HCT116 (cell line): Measurements from ENCODE around the gene ATP1A4. TPM values are rescaled to one million over a fixed set of nuclear protein-coding genes. Genes with fewer than 3 reads are reported as not detected.

ENCODE experiments used
- ATAC-seq: fragments of 200-7000 bp; cut with Tn5 transposase; 2 replicates; pipeline ENCODE4 v1.9.1; 2020; ENCODE audit warnings: mild to moderate bottlenecking, moderate library complexity
- BruUV-seq: library from RNA; stranded (reverse); fragments of 400-500 nt; replicated peaks from 2 replicates; lab custom pipeline; 2021; lab: Mats Ljungman, UMichigan
- CTCF ChIA-PET: fragments of 300-600 bp; sonication (Branson Sonifier 250); formaldehyde crosslinking; loops from one replicate; lab custom pipeline; 2021; ENCODE audit warnings: antibody characterized with exemption; lab: Charles Lee
- POLR2A ChIA-PET: fragments of 300-600, 350-600 bp; sonication (Branson Sonifier 250); formaldehyde crosslinking; loops from one replicate; lab custom pipeline; 2021; ENCODE audit warnings: antibody characterized with exemption; lab: Charles Lee
- RAD21 ChIA-PET, 2 experiments: fragments of 300-600 bp; sonication (Branson Sonifier 250); formaldehyde crosslinking; loops; one replicate each; lab custom pipeline; 2023; ENCODE audit warnings: low total read pairs in 2 of 2; ENCODE audit not compliant: uncharacterized antibody in 2 of 2, unreplicated experiment in 2 of 2, low non-redundant PET in 1 of 2; lab: Charles Lee
- DNase-seq: peaks from one replicate; pipeline ENCODE4 v3.0.0-alpha.2; 2010; ENCODE audit warnings: low read depth, low spot score
- H2AFZ ChIP-seq: fragments of 200-600 bp; shearing (Covaris generic), sonication (generic); 2 replicates; pipeline ENCODE4 v1.6.1; 2017; ENCODE audit warnings: low read depth, mixed run types, mixed read lengths, antibody characterized with exemption, low read length; ENCODE audit not compliant: poor library complexity, severe bottlenecking
- H3K27ac ChIP-seq: 2 replicates; pipeline ENCODE4 v1.5.1; 2012; ENCODE audit warnings: low read depth, low read length
- H3K27me3 ChIP-seq: fragments of 200-600 bp; sonication (generic); 2 replicates; pipeline ENCODE4 v1.6.1; 2016; ENCODE audit warnings: mixed run types, low read length, mixed read lengths; ENCODE audit not compliant: insufficient read depth
- H3K36me3 ChIP-seq, 2 experiments: fragments of 200-500 bp in 1 of 2; fragments of 200-600 bp in 1 of 2; sonication (Bioruptor generic) in 1 of 2; sonication (generic) in 1 of 2; 2 replicates each; pipeline versions ENCODE4 v1.5.1 to v1.6.1; 2014 to 2016; ENCODE audit warnings: low read length in 2 of 2, inconsistent platforms in 1 of 2, mixed read lengths in 1 of 2, mixed run types in 1 of 2; ENCODE audit not compliant: insufficient read depth in 2 of 2, control insufficient read depth in 1 of 2
- H3K4me1 ChIP-seq, 2 experiments: fragments of 200-600 bp in 1 of 2; sonication (generic) in 1 of 2; 2 replicates each; pipeline versions ENCODE4 v1.5.1 to v1.6.1; 2012 to 2017; ENCODE audit warnings: low read length in 2 of 2, inconsistent platforms in 1 of 2, mild to moderate bottlenecking in 1 of 2, mixed read lengths in 1 of 2, mixed run types in 1 of 2, moderate library complexity in 1 of 2; ENCODE audit not compliant: insufficient read depth in 2 of 2, control insufficient read depth in 1 of 2
- H3K4me2 ChIP-seq: fragments of 200-600 bp; sonication (generic); 2 replicates; pipeline ENCODE4 v1.6.1; 2017; ENCODE audit warnings: mixed run types, low read length, mixed read lengths
- H3K4me3 ChIP-seq, 2 experiments: fragments of 200-600 bp in 1 of 2; sonication (generic) in 1 of 2; replicated peaks in 1 of 2; 2 replicates each; pipeline ENCODE4 v1.5.1; 2011 to 2016; ENCODE audit warnings: low read length in 2 of 2, control low read depth in 1 of 2, low read depth in 1 of 2, mild to moderate bottlenecking in 1 of 2, mixed read lengths in 1 of 2, mixed run types in 1 of 2
- H3K79me2 ChIP-seq: fragments of 200-600 bp; sonication (generic); 2 replicates; pipeline ENCODE4 v1.6.1; 2017; ENCODE audit warnings: mild to moderate bottlenecking, mixed run types, low read length, moderate library complexity, mixed read lengths; ENCODE audit not compliant: insufficient read depth
- H3K9ac ChIP-seq: fragments of 200-600 bp; sonication (generic); 2 replicates; pipeline ENCODE4 v1.6.1; 2016; ENCODE audit warnings: low read length, mixed read lengths
- H3K9me2 ChIP-seq: fragments of 200-600 bp; sonication (generic), shearing (Covaris generic); 2 replicates; pipeline ENCODE4 v1.6.1; 2017; ENCODE audit warnings: mixed run types, mild to moderate bottlenecking, moderate library complexity; ENCODE audit not compliant: insufficient read depth
- H3K9me3 ChIP-seq, 2 experiments: fragments of 200-500 bp in 1 of 2; fragments of 200-600 bp in 1 of 2; sonication (Bioruptor generic) in 1 of 2; sonication (generic) in 1 of 2; 2 replicates each; pipeline ENCODE4 v1.6.1; 2014 to 2017; ENCODE audit warnings: low read length in 2 of 2, mixed read lengths in 2 of 2, inconsistent platforms in 1 of 2, low read depth in 1 of 2, mild to moderate bottlenecking in 1 of 2, mixed run types in 1 of 2, moderate library complexity in 1 of 2; ENCODE audit not compliant: control insufficient read depth in 1 of 2, insufficient read depth in 1 of 2
- H4K20me1 ChIP-seq: fragments of 200-600 bp; sonication (generic), shearing (Covaris generic); 2 replicates; pipeline ENCODE4 v1.6.1; 2017; ENCODE audit warnings: mixed run types, mild to moderate bottlenecking, moderate library complexity; ENCODE audit not compliant: insufficient read depth
- CBX3 ChIP-seq: IDR thresholded peaks from 2 replicates; pipeline ENCODE4 v1.6.1; 2012; ENCODE audit warnings: low read depth
- CEBPB ChIP-seq: IDR thresholded peaks from 2 replicates; pipeline ENCODE4 v1.6.1; 2012; ENCODE audit warnings: low read depth
- EGR1 ChIP-seq: IDR thresholded peaks from 2 replicates; pipeline ENCODE4 v1.6.1; 2012; ENCODE audit warnings: low read depth
- ELF1 ChIP-seq: IDR thresholded peaks from 2 replicates; pipeline ENCODE4 v1.6.1; 2012; ENCODE audit warnings: low read depth, borderline replicate concordance
- EZH2 ChIP-seq: fragments of 200-600 bp; sonication (generic); IDR thresholded peaks from 2 replicates; pipeline ENCODE4 v1.6.1; 2017; ENCODE audit warnings: antibody characterized with exemption, mixed run types
- EZH2phosphoT487 ChIP-seq: fragments of 200-600 bp; IDR thresholded peaks from 2 replicates; pipeline ENCODE4 v1.6.1; 2018; ENCODE audit warnings: antibody characterized with exemption, borderline replicate concordance
- FOSL1 ChIP-seq: IDR thresholded peaks from 2 replicates; pipeline ENCODE4 v1.6.1; 2012; ENCODE audit warnings: low read depth
- JUND ChIP-seq: IDR thresholded peaks from 2 replicates; pipeline ENCODE4 v1.6.1; 2012
- POLR2A ChIP-seq: IDR thresholded peaks from 2 replicates; pipeline ENCODE4 v1.7.0; 2011; ENCODE audit warnings: borderline replicate concordance; ENCODE audit not compliant: insufficient read depth, insufficient read length; ENCODE audit errors: extremely low read depth
- POLR2AphosphoS5 ChIP-seq: IDR thresholded peaks from 2 replicates; pipeline ENCODE4 v1.6.1; 2011; ENCODE audit warnings: mild to moderate bottlenecking, low read depth, low read length, moderate library complexity
- SIN3A ChIP-seq: IDR thresholded peaks from 2 replicates; pipeline ENCODE4 v1.6.1; 2012; ENCODE audit warnings: low read depth
- SP1 ChIP-seq: IDR thresholded peaks from 2 replicates; pipeline ENCODE4 v1.6.1; 2012; ENCODE audit warnings: low read depth
- SRF ChIP-seq: IDR thresholded peaks from 2 replicates; pipeline ENCODE4 v1.6.1; 2012; ENCODE audit warnings: low read depth
- TCF7L2 ChIP-seq: IDR thresholded peaks from 2 replicates; pipeline ENCODE4 v1.7.0; 2011; ENCODE audit warnings: borderline replicate concordance, inconsistent platforms; ENCODE audit not compliant: insufficient read depth, insufficient read length; ENCODE audit errors: extremely low read depth
- YY1 ChIP-seq: IDR thresholded peaks from 2 replicates; pipeline ENCODE4 v1.6.1; 2011; ENCODE audit warnings: low read length, low read depth, moderate library complexity, mild to moderate bottlenecking; ENCODE audit not compliant: insufficient replicate concordance; ENCODE audit errors: extremely low read depth
- ZFX ChIP-seq: fragments of 450-650 bp; IDR thresholded peaks from 2 replicates; pipeline ENCODE4 v1.6.1; 2017
- ZNF274 ChIP-seq: fragments of 200-500 bp; sonication (Bioruptor generic); IDR thresholded peaks from 2 replicates; pipeline ENCODE4 v1.6.1; 2014; ENCODE audit warnings: mild to moderate bottlenecking, low read depth, low read length, inconsistent platforms
- intact Hi-C: fragments of 100-400 bp; cut with micrococcal nuclease; formaldehyde crosslinking; loops from 2 replicates; pipeline ENCODE4 v1.10.0; 2022
- total RNA-seq: library from RNA; stranded (reverse); gene quantifications from one replicate; pipeline ENCODE4 v1.2.1, GENCODE V29; 2021; ENCODE audit not compliant: unreplicated experiment
- TF ChIP-seq, protein P1 (sequence below): IDR thresholded peaks from 2 replicates; pipeline ENCODE4 v1.6.1; 2012
- TF ChIP-seq, protein P2 (sequence below): IDR thresholded peaks from 2 replicates; pipeline ENCODE4 v1.6.1; 2012

The ATP1A4 gene
- total RNA-seq, 1 experiment from 2014 or later = not detected

DNA sequence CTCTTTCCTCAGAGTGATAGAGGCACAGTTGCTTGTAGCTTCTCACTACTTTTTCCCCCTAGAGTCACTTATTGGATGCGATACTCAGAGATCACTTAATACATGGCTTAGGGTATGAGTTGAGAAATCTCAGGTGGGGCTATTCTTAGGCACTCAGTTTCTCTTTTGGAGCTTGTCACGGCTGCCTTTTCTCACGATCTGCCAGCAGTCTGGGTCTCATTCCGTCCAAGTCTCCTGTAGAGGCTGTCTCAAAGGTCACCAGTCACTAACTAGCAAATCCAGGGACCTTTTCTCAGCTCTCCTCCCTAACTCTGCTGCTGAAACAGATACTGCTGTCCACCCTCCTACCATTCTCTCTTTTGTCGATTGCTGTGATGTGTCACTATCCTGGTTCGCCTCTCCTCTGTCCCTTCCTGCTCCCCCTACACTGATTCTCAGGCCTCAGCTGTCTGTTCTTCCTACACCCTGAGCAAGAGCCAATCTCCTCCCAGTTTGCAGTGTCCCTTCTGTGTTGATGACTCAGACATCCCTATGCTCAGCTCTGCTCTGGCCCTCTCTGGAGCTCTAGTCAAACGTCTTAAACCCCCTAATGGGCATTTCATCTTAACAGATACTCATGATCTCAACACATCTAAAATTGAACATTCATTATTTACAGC, 23.4 kb upstream of the ATP1A4 start:
- H3K9ac ChIP-seq = no peak overlapping the region
- CTCF ChIA-PET = interaction anchor here (1.0 to 1.4 kb wide), 2 partner anchors 19 to 27 kb away, joined by 3 to 4 read pairs; no protein-coding TSS in a partner anchor
- no TSS peak for BruUV-seq

GRCh38 chr1:160128636-160129035, 22.8 kb upstream of the ATP1A4 start:
- TF ChIP-seq FOSL1 = no peak
- no peak for TF ChIP-seq EZH2phosphoT487
- TF ChIP-seq SRF = no peak
- no peak for TF ChIP-seq SIN3A
- TF ChIP-seq, protein P1, sequence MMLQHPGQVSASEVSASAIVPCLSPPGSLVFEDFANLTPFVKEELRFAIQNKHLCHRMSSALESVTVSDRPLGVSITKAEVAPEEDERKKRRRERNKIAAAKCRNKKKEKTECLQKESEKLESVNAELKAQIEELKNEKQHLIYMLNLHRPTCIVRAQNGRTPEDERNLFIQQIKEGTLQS = no peak
- no peak for TF ChIP-seq SP1
- TF ChIP-seq ZFX = no peak
- TF ChIP-seq POLR2AphosphoS5 = no peak
- TF ChIP-seq ZNF274 = no peak
- TF ChIP-seq TCF7L2 = no peak
- no peak for TF ChIP-seq EGR1
- TF ChIP-seq YY1 = no peak
- TF ChIP-seq CEBPB = no peak
- TF ChIP-seq, protein P2, sequence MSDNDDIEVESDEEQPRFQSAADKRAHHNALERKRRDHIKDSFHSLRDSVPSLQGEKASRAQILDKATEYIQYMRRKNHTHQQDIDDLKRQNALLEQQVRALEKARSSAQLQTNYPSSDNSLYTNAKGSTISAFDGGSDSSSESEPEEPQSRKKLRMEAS = no peak
- H3K27ac ChIP-seq = no peak overlapping the region
- H4K20me1 ChIP-seq = no peaks in the 10 kb centered on the region
- RAD21 ChIA-PET = no interaction called here
- peaks cover 15 to 31% of the 10 kb centered on the region in 2 experiments for H3K4me1 ChIP-seq
- no peaks in the 10 kb centered on the region for H3K9me3 ChIP-seq
- POLR2A ChIA-PET = interaction anchor here (1.2 kb wide), 1 partner anchor 20 kb away, joined by 3 read pairs; no protein-coding TSS in a partner anchor
- H3K4me2 ChIP-seq = no peak overlapping the region
- H3K36me3 ChIP-seq = no peaks in the 10 kb centered on the region
- no peak overlapping the region for H3K4me3 ChIP-seq
- H3K79me2 ChIP-seq = no peaks in the 10 kb centered on the region
- intact Hi-C loops = no loop called here
- no peaks in the 10 kb centered on the region for H3K27me3 ChIP-seq
- DNase-seq (no peak), ATAC-seq (no peak)
- H3K9ac ChIP-seq = no peak overlapping the region
- CTCF ChIA-PET = interaction anchor here (1.4 kb wide), 1 partner anchor 27 kb away, joined by 4 read pairs; no protein-coding TSS in a partner anchor
- 0 out of 2 replicates have a peak, but pooled peaks cover 2% of the 10 kb centered on the region for H3K9me2 ChIP-seq
- no peak overlapping the region for H2AFZ ChIP-seq
- no TSS peak for BruUV-seq

More for the DNA sequence above, 23.4 kb upstream of the ATP1A4 start:
- ChIA-PET POLR2A (interaction anchor here (1.2 kb wide), 1 partner anchor 20 kb away, joined by 3 read pairs; no protein-coding TSS in a partner anchor), RAD21 (no interaction called here)
- ATAC-seq (peak; percentile 32; the same call in 1 of the 2 replicates), DNase-seq (no peak)
- TF ChIP-seq EZH2phosphoT487 (no peak), CBX3 (no peak), POLR2A (no peak), JUND (no peak), ELF1 (no peak), FOSL1 (no peak), EZH2 (no peak), ZFX (no peak), SRF (no peak), SIN3A (no peak), EGR1 (no peak), TCF7L2 (no peak)
- TF ChIP-seq, protein P1 = no peak
- H3K4me3 ChIP-seq = no peak overlapping the region
- no peak overlapping the region for H2AFZ ChIP-seq
- no peaks in the 10 kb centered on the region for H3K79me2 ChIP-seq
- no peak overlapping the region for H3K27ac ChIP-seq
- H3K27me3 ChIP-seq = no peaks in the 10 kb centered on the region
- H3K4me2 ChIP-seq = 0 out of 2 replicates have a peak overlapping the region, but pooled peaks have one; percentile 14
- H4K20me1 ChIP-seq = no peaks in the 10 kb centered on the region
- peaks cover 15 to 31% of the 10 kb centered on the region in 2 experiments for H3K4me1 ChIP-seq
- H3K9me2 ChIP-seq = 0 out of 2 replicates have a peak, but pooled peaks cover 2% of the 10 kb centered on the region
- H3K9me3 ChIP-seq = no peaks in the 10 kb centered on the region
- H3K36me3 ChIP-seq = no peaks in the 10 kb centered on the region
- intact Hi-C loops = no loop called here
